Measurements from ENCODE around the gene SPTBN1.

Gene SPTBN1

GRCh38 chr2:54665436-54665856 lies 209.3 kb downstream of the SPTBN1 start:
- H3K36me3 ChIP-seq (ENCODE audit: control insufficient read depth, insufficient read depth, low read length), result peaks cover 81% of the 10 kb centered on the region
- no peaks in the 10 kb centered on the region for H3K4me1 ChIP-seq (ENCODE audit: control insufficient read depth, insufficient read depth, low read length, poor library complexity, severe bottlenecking)
- H3K27ac ChIP-seq (ENCODE audit: insufficient read depth, low read length, poor library complexity, severe bottlenecking), result no peak overlapping the region
- no peak for DNase-seq
- H3K9me3 ChIP-seq (ENCODE audit: control insufficient read depth, low read length), result no peaks in the 10 kb centered on the region
- no peak overlapping the region for H3K4me3 ChIP-seq (ENCODE audit: insufficient read depth, low read depth, low read length, poor library complexity, severe bottlenecking)
- no peaks in the 10 kb centered on the region for H3K27me3 ChIP-seq (replicated peaks; ENCODE audit: control insufficient read depth, insufficient read depth, low read length, poor library complexity, severe bottlenecking)

GRCh38 chr2:54666131-54666633 lies 210.1 kb downstream of the SPTBN1 start:
- DNase-seq, result no peak
- H3K36me3 ChIP-seq (ENCODE audit: control insufficient read depth, insufficient read depth, low read length), result peaks cover 75% of the 10 kb centered on the region
- H3K4me3 ChIP-seq (ENCODE audit: insufficient read depth, low read depth, low read length, poor library complexity, severe bottlenecking), result no peak overlapping the region
- H3K27me3 ChIP-seq (replicated peaks; ENCODE audit: control insufficient read depth, insufficient read depth, low read length, poor library complexity, severe bottlenecking), result no peaks in the 10 kb centered on the region
- no peaks in the 10 kb centered on the region for H3K9me3 ChIP-seq (ENCODE audit: control insufficient read depth, low read length)
- H3K4me1 ChIP-seq (ENCODE audit: control insufficient read depth, insufficient read depth, low read length, poor library complexity, severe bottlenecking), result no peaks in the 10 kb centered on the region
- H3K27ac ChIP-seq (ENCODE audit: insufficient read depth, low read length, poor library complexity, severe bottlenecking), result no peak overlapping the region

- Histone ChIP-seq H3K9me3 (ENCODE audit: control insufficient read depth, low read length) (no peaks in the 10 kb centered on the region), H3K36me3 (ENCODE audit: control insufficient read depth, insufficient read depth, low read length) (peaks cover 74% of the 10 kb centered on the region), H3K27me3 (replicated peaks; ENCODE audit: control insufficient read depth, insufficient read depth, low read length, poor library complexity, severe bottlenecking) (no peaks in the 10 kb centered on the region), H3K27ac (ENCODE audit: insufficient read depth, low read length, poor library complexity, severe bottlenecking) (no peak overlapping the region), H3K4me1 (ENCODE audit: control insufficient read depth, insufficient read depth, low read length, poor library complexity, severe bottlenecking) (no peaks in the 10 kb centered on the region), H3K4me3 (ENCODE audit: insufficient read depth, low read depth, low read length, poor library complexity, severe bottlenecking) (no peak overlapping the region)
- DNase-seq, result no peak
Observed at GRCh38 chr2:54666634-54667265, 210.6 kb downstream of the SPTBN1 start.

- H3K27ac ChIP-seq (ENCODE audit: insufficient read depth, low read length, poor library complexity, severe bottlenecking), result no peak overlapping the region
- H3K27me3 ChIP-seq (replicated peaks; ENCODE audit: control insufficient read depth, insufficient read depth, low read length, poor library complexity, severe bottlenecking), result no peaks in the 10 kb centered on the region
- H3K36me3 ChIP-seq (ENCODE audit: control insufficient read depth, insufficient read depth, low read length), result peaks cover 70% of the 10 kb centered on the region
- H3K9me3 ChIP-seq (ENCODE audit: control insufficient read depth, low read length), result no peaks in the 10 kb centered on the region
- H3K4me1 ChIP-seq (ENCODE audit: control insufficient read depth, insufficient read depth, low read length, poor library complexity, severe bottlenecking), result no peaks in the 10 kb centered on the region
- no peak for DNase-seq
- no peak overlapping the region for H3K4me3 ChIP-seq (ENCODE audit: insufficient read depth, low read depth, low read length, poor library complexity, severe bottlenecking)
Observed at GRCh38 chr2:54667266-54667639, 211.1 kb downstream of the SPTBN1 start.

GRCh38 chr2:54667726-54668650 lies 211.9 kb downstream of the SPTBN1 start:
- peaks cover 63% of the 10 kb centered on the region for H3K36me3 ChIP-seq (ENCODE audit: control insufficient read depth, insufficient read depth, low read length)
- H3K27me3 ChIP-seq (replicated peaks; ENCODE audit: control insufficient read depth, insufficient read depth, low read length, poor library complexity, severe bottlenecking), result no peaks in the 10 kb centered on the region
- no peak for DNase-seq
- no peak overlapping the region for H3K4me3 ChIP-seq (ENCODE audit: insufficient read depth, low read depth, low read length, poor library complexity, severe bottlenecking)
- H3K9me3 ChIP-seq (ENCODE audit: control insufficient read depth, low read length), result no peaks in the 10 kb centered on the region
- no peaks in the 10 kb centered on the region for H3K4me1 ChIP-seq (ENCODE audit: control insufficient read depth, insufficient read depth, low read length, poor library complexity, severe bottlenecking)
- no peak overlapping the region for H3K27ac ChIP-seq (ENCODE audit: insufficient read depth, low read length, poor library complexity, severe bottlenecking)

- Histone ChIP-seq H3K27me3 (replicated peaks; ENCODE audit: control insufficient read depth, insufficient read depth, low read length, poor library complexity, severe bottlenecking) (no peaks in the 10 kb centered on the region), H3K4me1 (ENCODE audit: control insufficient read depth, insufficient read depth, low read length, poor library complexity, severe bottlenecking) (no peaks in the 10 kb centered on the region), H3K4me3 (ENCODE audit: insufficient read depth, low read depth, low read length, poor library complexity, severe bottlenecking) (no peak overlapping the region), H3K27ac (ENCODE audit: insufficient read depth, low read length, poor library complexity, severe bottlenecking) (no peak overlapping the region), H3K36me3 (ENCODE audit: control insufficient read depth, insufficient read depth, low read length) (peaks cover 56% of the 10 kb centered on the region), H3K9me3 (ENCODE audit: control insufficient read depth, low read length) (no peaks in the 10 kb centered on the region)
- DNase-seq, result no peak
Observed at GRCh38 chr2:54668711-54669110, 212.6 kb downstream of the SPTBN1 start.

GRCh38 chr2:54669677-54670484 lies 213.8 kb downstream of the SPTBN1 start:
- DNase-seq, result no peak
- Histone ChIP-seq H3K27me3 (replicated peaks; ENCODE audit: control insufficient read depth, insufficient read depth, low read length, poor library complexity, severe bottlenecking) (no peaks in the 10 kb centered on the region), H3K36me3 (ENCODE audit: control insufficient read depth, insufficient read depth, low read length) (peaks cover 47% of the 10 kb centered on the region), H3K4me3 (ENCODE audit: insufficient read depth, low read depth, low read length, poor library complexity, severe bottlenecking) (no peak overlapping the region), H3K9me3 (ENCODE audit: control insufficient read depth, low read length) (no peaks in the 10 kb centered on the region), H3K4me1 (ENCODE audit: control insufficient read depth, insufficient read depth, low read length, poor library complexity, severe bottlenecking) (no peaks in the 10 kb centered on the region), H3K27ac (ENCODE audit: insufficient read depth, low read length, poor library complexity, severe bottlenecking) (no peak overlapping the region)

GRCh38 chr2:54670485-54671009 lies 214.4 kb downstream of the SPTBN1 start:
- no peaks in the 10 kb centered on the region for H3K27me3 ChIP-seq (replicated peaks; ENCODE audit: control insufficient read depth, insufficient read depth, low read length, poor library complexity, severe bottlenecking)
- no peak for DNase-seq
- no peak overlapping the region for H3K27ac ChIP-seq (ENCODE audit: insufficient read depth, low read length, poor library complexity, severe bottlenecking)
- no peak overlapping the region for H3K4me3 ChIP-seq (ENCODE audit: insufficient read depth, low read depth, low read length, poor library complexity, severe bottlenecking)
- H3K4me1 ChIP-seq (ENCODE audit: control insufficient read depth, insufficient read depth, low read length, poor library complexity, severe bottlenecking), result no peaks in the 10 kb centered on the region
- no peaks in the 10 kb centered on the region for H3K9me3 ChIP-seq (ENCODE audit: control insufficient read depth, low read length)
- H3K36me3 ChIP-seq (ENCODE audit: control insufficient read depth, insufficient read depth, low read length), result peaks cover 40% of the 10 kb centered on the region

GRCh38 chr2:54671010-54671409 lies 214.9 kb downstream of the SPTBN1 start:
- H3K27ac ChIP-seq (ENCODE audit: insufficient read depth, low read length, poor library complexity, severe bottlenecking), result no peak overlapping the region

More at GRCh38 chr2:54671010-54671409, 214.9 kb downstream of the SPTBN1 start:
- no peaks in the 10 kb centered on the region for H3K27me3 ChIP-seq (replicated peaks; ENCODE audit: control insufficient read depth, insufficient read depth, low read length, poor library complexity, severe bottlenecking)
- H3K4me3 ChIP-seq (ENCODE audit: insufficient read depth, low read depth, low read length, poor library complexity, severe bottlenecking), result no peak overlapping the region
- H3K9me3 ChIP-seq (ENCODE audit: control insufficient read depth, low read length), result no peaks in the 10 kb centered on the region
- no peak for DNase-seq
- peaks cover 36% of the 10 kb centered on the region for H3K36me3 ChIP-seq (ENCODE audit: control insufficient read depth, insufficient read depth, low read length)
- no peaks in the 10 kb centered on the region for H3K4me1 ChIP-seq (ENCODE audit: control insufficient read depth, insufficient read depth, low read length, poor library complexity, severe bottlenecking)

All from effector memory CD4-positive, alpha-beta T cell (primary cell).